Colonic mucosa (tissue), 4 donors: ENCODE results near the gene KCNJ8. TPM values are rescaled to one million over a fixed set of nuclear protein-coding genes. Genes with fewer than 3 reads are reported as not detected.

Experiments used
- DNase-seq: peaks from one replicate; pipeline ENCODE4 v3.0.0-alpha.2; 2020
- H3K27ac ChIP-seq: fragments of 200-600 bp; one replicate; pipeline ENCODE4 v1.8.0; 2021
- H3K27me3 ChIP-seq: fragments of 200-600 bp; one replicate; pipeline ENCODE4 v1.8.0; 2021
- H3K36me3 ChIP-seq: fragments of 200-600 bp; one replicate; pipeline ENCODE4 v1.8.0; 2021
- H3K4me1 ChIP-seq: fragments of 200-600 bp; one replicate; pipeline ENCODE4 v1.8.0; 2021; ENCODE audit warnings: mild to moderate bottlenecking
- H3K4me3 ChIP-seq: fragments of 200-600 bp; one replicate; pipeline ENCODE4 v1.8.0; 2021
- H3K9ac ChIP-seq, 2 donors: one replicate each; pipeline ENCODE4 v1.7.0; 2013; ENCODE audit warnings: control low read depth in 2 of 2, low read depth in 2 of 2, low read length in 2 of 2
- H3K9me3 ChIP-seq: fragments of 200-600 bp; one replicate; pipeline ENCODE4 v1.8.0; 2021
- intact Hi-C: fragments of 100-400 bp; cut with DNase I; formaldehyde crosslinking; loops from one replicate; pipeline ENCODE4 v1.14.1; 2022
- total RNA-seq, 2 donors: library from RNA; stranded (reverse); fragmentation: NEBNext Ultra II Directional in 1 of 2; extraction: Animal tissue kit (Norgen Biotek cat#: 25700) in 1 of 2; gene quantifications; one replicate each; pipeline ENCODE4 v1.2.1, GENCODE V29; 2021
- TF ChIP-seq, protein P1 (sequence below): fragments of 200-600 bp; IDR thresholded peaks from one replicate; pipeline ENCODE4 v1.8.0; 2022; ENCODE audit warnings: antibody characterized with exemption, mild to moderate bottlenecking
- donor health status: healthy.
- donor health status: DM: no; HTN: no; CAD: no.
- donor health status: DM: no; HTN: no; CAD: no.

The KCNJ8 gene
- total RNA-seq, 2 donors from 2014 or later: 0.37 to 1.8 TPM

DNA sequence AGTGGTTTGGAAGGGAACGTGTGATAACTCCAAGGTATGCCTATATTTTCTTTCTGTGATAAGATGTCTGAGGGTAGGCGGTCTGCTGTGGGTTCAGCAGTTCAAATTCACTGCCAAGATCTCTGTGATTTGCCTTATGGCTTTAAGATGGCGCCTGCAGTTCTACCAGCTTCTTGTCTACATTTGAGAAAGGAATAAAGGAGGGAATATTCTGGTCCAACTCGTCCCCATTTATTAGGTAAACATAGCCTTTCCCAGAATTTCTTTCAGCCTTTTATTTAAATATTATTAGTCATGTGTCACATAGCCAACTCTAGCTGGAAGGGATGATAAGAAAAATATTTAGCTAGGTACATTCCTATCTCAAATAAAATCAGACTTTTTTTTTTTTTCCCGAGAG is 48.8 kb downstream of the KCNJ8 start:
- H3K4me3 ChIP-seq: no peak overlapping the region
- intact Hi-C loops: no loop called here

DNA sequence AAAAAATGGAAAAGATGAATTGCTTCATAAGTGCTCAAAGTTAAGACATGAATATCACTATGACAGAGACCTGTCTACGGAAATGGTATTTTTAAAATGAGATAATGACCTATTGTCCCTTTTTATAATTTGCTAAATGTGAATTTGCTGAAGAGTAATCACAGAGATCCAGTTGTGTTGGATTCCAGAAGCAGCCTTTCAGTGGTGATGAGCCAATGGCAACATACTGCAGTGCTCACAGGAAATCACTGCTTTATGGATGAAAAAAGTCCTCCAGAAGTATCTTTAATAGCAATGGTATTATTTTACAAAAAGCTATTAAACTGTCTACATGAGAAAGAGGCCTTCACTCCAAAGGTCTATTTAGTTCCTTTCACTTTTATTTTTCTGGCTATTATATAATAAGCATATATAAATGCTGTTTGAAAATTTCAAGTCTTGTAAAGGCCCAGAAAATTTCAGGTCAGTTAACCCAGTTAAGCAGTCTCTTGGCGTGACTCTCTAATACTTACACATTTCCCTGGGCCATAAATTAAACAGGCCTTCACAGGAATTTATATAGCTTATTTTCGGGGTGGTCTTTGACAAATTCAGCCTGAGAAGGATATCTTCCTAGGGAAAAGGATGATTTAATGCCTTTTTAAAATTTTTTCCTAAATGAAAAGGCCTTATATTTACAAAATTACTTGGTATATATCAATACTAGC is 55.4 kb downstream of the KCNJ8 start:
- Histone ChIP-seq H3K4me3 (no peak overlapping the region), H3K4me1 (no peaks in the 10 kb centered on the region), H3K27ac (no peak overlapping the region), H3K36me3 (no peaks in the 10 kb centered on the region), H3K9ac (no peak overlapping the region), H3K9me3 (no peaks in the 10 kb centered on the region), H3K27me3 (no peaks in the 10 kb centered on the region)
- DNase-seq: no peak
- intact Hi-C loops: no loop called here
- TF ChIP-seq, protein P1, sequence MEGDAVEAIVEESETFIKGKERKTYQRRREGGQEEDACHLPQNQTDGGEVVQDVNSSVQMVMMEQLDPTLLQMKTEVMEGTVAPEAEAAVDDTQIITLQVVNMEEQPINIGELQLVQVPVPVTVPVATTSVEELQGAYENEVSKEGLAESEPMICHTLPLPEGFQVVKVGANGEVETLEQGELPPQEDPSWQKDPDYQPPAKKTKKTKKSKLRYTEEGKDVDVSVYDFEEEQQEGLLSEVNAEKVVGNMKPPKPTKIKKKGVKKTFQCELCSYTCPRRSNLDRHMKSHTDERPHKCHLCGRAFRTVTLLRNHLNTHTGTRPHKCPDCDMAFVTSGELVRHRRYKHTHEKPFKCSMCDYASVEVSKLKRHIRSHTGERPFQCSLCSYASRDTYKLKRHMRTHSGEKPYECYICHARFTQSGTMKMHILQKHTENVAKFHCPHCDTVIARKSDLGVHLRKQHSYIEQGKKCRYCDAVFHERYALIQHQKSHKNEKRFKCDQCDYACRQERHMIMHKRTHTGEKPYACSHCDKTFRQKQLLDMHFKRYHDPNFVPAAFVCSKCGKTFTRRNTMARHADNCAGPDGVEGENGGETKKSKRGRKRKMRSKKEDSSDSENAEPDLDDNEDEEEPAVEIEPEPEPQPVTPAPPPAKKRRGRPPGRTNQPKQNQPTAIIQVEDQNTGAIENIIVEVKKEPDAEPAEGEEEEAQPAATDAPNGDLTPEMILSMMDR: no peak

More for the DNA sequence above, 48.8 kb downstream of the KCNJ8 start:
- H3K4me1 ChIP-seq: no peaks in the 10 kb centered on the region
- H3K9me3 ChIP-seq: no peaks in the 10 kb centered on the region
- no peak overlapping the region for H3K9ac ChIP-seq
- H3K36me3 ChIP-seq: no peaks in the 10 kb centered on the region
- TF ChIP-seq, protein P1: no peak
- H3K27me3 ChIP-seq: no peaks in the 10 kb centered on the region
- DNase-seq: no peak
- no peak overlapping the region for H3K27ac ChIP-seq

DNA sequence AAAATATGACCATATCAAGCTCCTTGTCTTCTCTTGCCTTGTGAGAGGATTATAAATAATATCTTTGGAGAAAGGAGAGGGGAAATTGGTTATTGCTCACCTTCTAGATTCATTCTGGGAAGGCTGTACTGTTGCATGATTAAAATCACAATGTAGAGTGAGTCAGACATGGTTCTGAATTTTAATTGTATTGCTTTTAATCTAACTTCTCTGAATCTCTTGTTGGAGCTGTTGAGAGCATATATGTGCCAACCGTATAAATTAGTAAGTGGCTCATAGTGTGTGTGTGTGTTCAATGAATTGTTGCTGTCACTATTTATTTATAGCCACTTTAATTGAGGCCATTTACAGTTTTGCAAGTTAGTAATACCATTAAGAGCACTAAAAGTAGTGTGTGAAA is 56.1 kb downstream of the KCNJ8 start:
- Histone ChIP-seq H3K9ac (no peak overlapping the region), H3K36me3 (no peaks in the 10 kb centered on the region), H3K27me3 (no peaks in the 10 kb centered on the region), H3K9me3 (no peaks in the 10 kb centered on the region), H3K4me1 (no peaks in the 10 kb centered on the region), H3K4me3 (no peak overlapping the region), H3K27ac (no peak overlapping the region)
- DNase-seq: no peak
- TF ChIP-seq, protein P1: no peak
- intact Hi-C loops: no loop called here

DNA sequence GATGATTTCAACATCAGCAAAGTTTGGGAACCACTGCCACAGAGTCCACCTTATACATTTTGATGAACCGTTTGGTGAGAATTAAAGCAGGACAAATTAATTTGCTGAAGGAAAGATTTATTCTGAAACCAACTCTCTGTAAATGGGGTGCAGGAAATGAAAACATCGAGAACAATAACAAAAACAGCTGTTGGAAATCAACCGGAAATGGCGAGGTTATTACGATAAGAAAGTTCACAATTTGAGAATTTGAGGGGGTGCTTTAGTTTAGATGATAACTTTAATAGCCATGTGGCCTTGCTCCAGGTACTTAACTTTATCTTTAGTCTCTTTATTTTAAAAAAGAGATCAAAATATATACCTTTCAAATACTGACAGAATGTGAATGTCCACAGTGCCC is 56.7 kb downstream of the KCNJ8 start:
- no peaks in the 10 kb centered on the region for H3K4me1 ChIP-seq
- no peaks in the 10 kb centered on the region for H3K27me3 ChIP-seq
- no peak overlapping the region for H3K27ac ChIP-seq
- DNase-seq: no peak
- H3K9ac ChIP-seq: no peak overlapping the region
- H3K9me3 ChIP-seq: no peaks in the 10 kb centered on the region
- H3K4me3 ChIP-seq: no peak overlapping the region
- intact Hi-C loops: no loop called here
- H3K36me3 ChIP-seq: no peaks in the 10 kb centered on the region
- TF ChIP-seq, protein P1: no peak

DNA sequence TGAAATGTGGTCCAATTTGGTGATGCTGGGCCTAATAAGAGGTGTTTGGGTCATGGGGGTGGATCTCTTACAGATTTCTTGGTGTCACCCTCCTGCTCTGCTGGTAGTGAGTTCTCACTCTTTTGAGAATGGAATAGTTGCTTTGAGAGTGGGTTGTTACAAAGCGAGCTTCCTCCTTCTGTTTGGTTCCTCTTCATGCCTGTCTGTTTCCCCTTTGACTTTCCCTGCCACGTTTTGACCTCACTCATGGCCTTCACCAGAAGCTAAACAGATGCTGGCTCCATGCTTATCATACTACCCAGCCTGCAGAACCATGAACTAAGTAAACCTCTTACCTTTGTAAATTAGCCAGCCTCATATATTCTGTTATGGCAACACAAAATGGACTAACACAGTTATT is 59.1 kb downstream of the KCNJ8 start:
- Histone ChIP-seq H3K27me3 (no peaks in the 10 kb centered on the region), H3K9ac (no peak overlapping the region), H3K4me3 (no peak overlapping the region), H3K4me1 (no peaks in the 10 kb centered on the region), H3K9me3 (no peaks in the 10 kb centered on the region), H3K27ac (no peak overlapping the region), H3K36me3 (no peaks in the 10 kb centered on the region)
- DNase-seq: no peak
- intact Hi-C loops: no loop called here
- TF ChIP-seq, protein P1: no peak

Other genes with a start within 250 kb of the KCNJ8 start
- gene SPX, start 248.4 kb downstream of the KCNJ8 start, total RNA-seq: not detected
- not detected for gene GYS2, start 169.9 kb downstream of the KCNJ8 start, total RNA-seq
- 100 to 1,000 TPM; 330 to 565 TPM for gene LDHB, start 116.9 kb downstream of the KCNJ8 start, total RNA-seq
- 1 to 10 TPM in 1 of 2 donors, under 1 TPM in 1; 0.69 to 5.0 TPM for gene ABCC9, start 166.7 kb upstream of the KCNJ8 start, total RNA-seq